HG03108 (cell line): Measurements from ENCODE around the gene MPDZ.
"Not testable (repeated sequence)": the region's sequence is repeated elsewhere in the genome, so short reads cannot be mapped to it uniquely, and the experiment has no call there.

ENCODE experiments used
- ATAC-seq: cut with Tn5 transposase; IDR thresholded peaks from one replicate; pipeline ENCODE4 v1.9.1; 2021; ENCODE audit warnings: moderate library complexity; ENCODE audit not compliant: unreplicated experiment

Gene MPDZ

DNA sequence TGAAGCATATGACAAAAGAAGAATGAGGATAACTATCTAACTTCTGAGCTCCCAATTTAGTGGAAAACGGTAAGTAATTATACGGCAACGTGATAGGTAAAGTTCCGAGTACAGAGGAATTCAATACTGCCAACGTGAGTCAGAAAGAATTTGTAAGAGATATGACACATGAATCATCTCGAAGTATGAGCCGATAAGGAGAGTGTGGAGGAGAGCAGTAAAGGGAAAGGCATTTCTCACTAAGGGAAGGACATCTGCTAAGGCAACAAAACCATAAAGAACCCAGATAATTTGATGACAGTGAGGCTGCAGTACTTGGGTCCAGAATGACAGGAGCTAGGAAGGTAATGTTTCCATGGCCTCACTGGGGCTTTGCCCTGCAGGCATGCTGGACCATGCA lies 11.0 kb downstream of the MPDZ start:
- no peak for ATAC-seq

DNA sequence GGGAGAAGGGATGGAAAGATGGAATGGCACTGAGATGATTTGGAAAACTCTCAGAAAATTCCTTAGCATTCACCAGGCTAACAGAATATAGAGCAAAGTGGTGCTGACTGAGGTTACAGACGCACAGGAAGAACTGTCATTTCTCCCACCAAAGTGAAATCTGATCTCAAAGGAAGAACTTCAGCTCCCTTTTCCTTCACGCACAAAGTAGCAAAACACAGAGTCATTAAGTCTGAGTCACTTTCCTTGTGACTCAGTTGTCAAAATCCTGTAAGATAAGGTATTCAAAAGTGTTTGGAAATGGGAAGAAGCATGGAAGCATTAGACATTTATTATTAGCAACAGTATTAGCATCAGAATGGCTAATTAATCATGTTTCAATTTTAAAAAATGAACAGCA lies 11.7 kb downstream of the MPDZ start:
- ATAC-seq: no peak

DNA sequence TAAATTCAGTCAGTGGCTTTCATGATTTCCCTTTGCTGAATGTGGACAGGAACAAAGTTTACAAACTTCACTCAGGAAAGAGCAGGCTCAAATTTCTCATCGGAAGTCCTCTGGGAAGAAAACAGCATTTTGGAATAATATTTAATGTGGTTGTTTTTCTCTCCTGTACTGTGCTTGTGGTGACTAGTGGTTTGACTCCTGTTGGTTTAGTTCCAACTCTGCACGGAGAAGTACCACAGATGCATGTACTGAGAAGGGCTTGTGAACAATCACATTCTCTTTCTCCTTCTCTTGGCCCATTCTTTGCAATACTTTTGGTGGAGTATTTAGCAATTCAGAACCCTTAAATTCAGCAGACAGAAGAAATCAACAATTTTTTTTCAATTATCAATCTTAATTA lies 13.3 kb downstream of the MPDZ start:
- ATAC-seq: no peak

DNA sequence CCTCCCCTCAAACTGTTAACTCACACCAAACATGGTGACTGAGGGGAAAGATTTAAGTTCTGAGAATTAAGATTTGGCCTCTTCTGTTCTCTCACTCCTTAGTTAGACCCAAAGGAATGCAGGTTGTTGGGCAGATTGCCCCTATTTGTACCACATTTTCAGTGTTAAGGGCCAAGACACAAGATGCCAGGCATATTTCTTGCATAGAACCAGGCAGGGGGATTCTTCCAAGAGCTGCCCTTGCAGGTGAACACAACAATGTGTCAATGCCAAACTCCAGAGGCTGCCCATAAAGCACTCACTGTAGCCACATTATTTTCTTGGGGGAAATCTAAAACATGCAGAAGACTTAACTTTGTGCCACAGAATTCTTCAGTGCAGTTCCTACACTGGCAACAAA lies 14.7 kb downstream of the MPDZ start:
- ATAC-seq: no peak

DNA sequence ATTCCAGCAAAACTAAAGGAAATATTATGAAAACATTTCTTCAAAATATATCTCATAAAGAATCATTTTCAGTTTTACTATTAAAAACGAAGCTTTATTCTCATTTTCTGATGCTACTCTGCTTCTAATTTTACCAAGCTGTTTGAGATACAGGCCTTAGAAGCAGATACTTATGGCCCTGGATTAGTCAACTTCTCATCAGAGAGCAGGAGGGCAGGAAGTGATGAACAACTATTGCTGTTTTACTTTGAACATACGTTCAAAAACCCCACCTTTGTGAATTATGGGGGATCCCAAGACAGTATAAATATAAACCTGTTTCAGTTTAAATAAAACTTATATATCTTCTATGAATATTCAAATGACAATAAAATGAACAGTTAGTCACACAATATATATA lies 16.0 kb downstream of the MPDZ start:
- no peak for ATAC-seq

DNA sequence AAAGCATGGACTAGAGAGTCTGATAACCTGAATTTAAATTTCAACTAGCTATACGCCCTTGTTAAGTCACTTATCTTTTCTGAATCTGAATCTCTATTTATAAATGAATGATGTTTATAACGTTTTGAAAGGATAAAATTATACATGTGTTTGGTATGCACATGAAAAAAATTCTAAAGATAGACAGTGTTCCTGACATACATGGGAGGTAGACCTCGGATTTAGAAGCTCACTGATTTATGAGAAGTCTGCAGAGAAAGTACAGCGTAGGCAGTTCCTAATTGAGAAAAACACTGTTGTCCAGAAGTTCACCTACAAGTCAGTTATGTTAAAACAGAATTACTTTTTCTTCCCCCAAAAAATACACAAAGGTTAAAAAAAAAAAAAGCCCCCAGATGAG lies 26.6 kb downstream of the MPDZ start:
- ATAC-seq: no peak

DNA sequence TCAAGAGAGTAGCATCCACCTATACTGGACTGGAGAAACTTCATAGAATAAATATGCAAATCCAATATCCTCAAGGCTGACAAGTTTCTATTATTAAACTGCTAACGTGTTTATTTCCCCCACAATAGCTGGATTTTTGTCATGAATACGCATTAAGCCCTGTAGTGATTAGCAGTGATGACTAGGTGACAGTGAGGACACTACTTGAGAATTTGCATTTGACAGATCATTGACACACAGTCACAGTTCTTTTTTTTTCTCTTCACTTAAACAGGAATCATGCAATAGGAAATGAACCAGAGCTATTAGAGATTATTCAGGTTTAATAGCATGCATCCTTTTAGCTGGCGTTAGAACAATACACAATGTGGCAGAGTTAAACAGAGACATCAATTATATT lies 35.3 kb downstream of the MPDZ start:
- no peak for ATAC-seq

GRCh38 chr9:13241283-13241682 lies 38.2 kb downstream of the MPDZ start:
- ATAC-seq: no peak

- ATAC-seq: no peak
These were observed 39.8 kb downstream of the MPDZ start for GRCh38 chr9:13239660-13240059.

DNA sequence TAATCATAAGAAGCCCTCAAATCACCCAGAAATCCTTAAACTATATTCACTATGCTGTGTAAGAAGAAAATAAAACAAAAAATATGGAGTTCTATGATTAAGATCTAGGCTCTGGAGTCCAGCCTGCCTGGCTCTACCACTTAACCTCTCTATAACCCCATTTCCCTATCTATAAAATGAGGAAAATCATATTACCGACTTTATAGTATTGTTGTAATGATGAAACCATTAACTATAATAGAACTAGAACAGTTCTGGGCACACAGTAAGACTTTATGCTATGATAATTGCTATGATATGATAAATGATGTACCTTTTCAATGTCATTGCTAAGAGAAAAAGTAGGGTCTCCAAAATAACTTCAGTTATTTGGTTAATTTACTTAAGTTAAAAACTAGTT lies 40.3 kb downstream of the MPDZ start:
- ATAC-seq: no peak

- ATAC-seq: no peak
These were observed 44.6 kb downstream of the MPDZ start for GRCh38 chr9:13234932-13235331.

GRCh38 chr9:13228431-13228830 lies 51.1 kb downstream of the MPDZ start:
- ATAC-seq: no peak

- ATAC-seq: no peak
These were observed 55.1 kb downstream of the MPDZ start for GRCh38 chr9:13224366-13224765.

GRCh38 chr9:13222733-13223132 lies 56.8 kb downstream of the MPDZ start:
- not testable (repeated sequence) for ATAC-seq

DNA sequence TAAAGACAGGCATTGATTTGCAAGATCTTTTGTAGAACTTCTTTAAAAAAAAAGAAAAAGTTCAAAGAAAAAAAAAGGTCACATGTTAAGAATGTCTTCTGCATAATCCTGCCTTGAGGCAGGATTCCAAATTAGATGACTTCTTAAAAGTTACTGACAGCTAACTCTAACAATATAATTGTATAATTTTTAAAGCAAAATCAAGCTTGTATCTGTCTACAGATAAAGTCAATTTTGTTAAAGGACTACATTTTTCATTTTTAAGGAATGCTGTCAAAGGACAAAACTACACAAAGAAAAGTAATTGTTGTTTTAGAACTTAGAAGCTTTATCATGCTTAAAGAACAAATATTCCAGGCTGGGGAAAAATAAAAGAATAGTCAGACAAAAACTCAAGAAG lies 57.8 kb downstream of the MPDZ start:
- no peak for ATAC-seq

GRCh38 chr9:13220837-13221236 lies 58.7 kb downstream of the MPDZ start:
- no peak for ATAC-seq

DNA sequence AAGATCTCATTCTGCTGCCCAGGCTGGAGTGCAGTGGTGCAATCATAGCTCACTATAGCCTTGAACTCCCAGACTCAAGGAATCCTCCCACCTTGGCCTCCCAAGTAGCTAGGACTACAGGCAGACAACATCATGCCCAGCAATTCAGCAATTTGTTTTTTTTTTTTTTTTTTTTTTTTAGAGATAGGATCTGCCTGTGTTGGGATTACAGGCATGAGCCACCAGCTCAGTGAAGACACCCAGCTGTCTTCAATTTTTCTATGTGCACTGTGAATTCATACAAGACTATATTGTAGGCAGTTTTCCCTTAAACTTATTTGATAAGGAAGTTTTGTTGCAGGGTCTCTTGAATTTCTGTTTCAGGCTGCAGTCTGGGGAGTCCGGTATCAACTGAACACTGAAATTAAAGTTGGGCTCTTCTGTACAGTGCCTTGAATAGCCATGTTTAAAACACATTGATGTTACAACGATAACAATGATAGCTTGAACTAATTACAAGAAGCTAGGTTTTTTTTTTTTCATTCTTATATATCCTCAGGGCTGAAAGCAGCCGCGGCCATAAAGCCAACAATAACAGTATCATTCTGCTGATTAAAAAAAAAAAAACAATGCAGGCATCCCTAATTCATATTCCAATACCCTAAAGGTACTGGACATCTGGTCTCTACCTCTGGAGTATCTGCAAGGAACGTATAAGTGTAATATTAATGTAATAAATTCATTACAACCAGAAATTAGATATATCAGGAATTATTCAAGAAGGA lies 63.5 kb downstream of the MPDZ start:
- ATAC-seq: no peak

GRCh38 chr9:13213998-13214397 lies 65.5 kb downstream of the MPDZ start:
- no peak for ATAC-seq

DNA sequence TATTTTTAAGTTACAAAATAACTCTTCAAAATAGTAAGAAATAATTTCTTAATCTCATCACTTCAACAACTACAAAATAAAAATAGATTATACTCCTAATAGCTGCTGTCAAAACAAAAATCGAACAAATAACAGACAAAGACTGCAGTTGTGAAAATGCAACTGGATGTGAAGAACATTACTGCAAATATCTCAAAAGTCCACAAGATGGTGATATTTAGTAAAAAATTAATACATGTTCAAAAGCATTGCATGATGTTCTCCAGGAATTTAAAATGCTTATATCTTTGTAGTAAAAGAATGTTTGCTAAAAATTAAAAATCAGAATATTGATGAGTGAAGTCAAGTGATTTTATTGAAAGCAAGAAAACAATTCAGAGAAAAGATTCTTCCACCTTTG lies 66.2 kb downstream of the MPDZ start:
- no peak for ATAC-seq

- ATAC-seq: no peak
These were observed 69.2 kb downstream of the MPDZ start for GRCh38 chr9:13210306-13210705.

- no peak for ATAC-seq
These were observed 70.0 kb downstream of the MPDZ start for GRCh38 chr9:13209498-13209897.

GRCh38 chr9:13205824-13206223 lies 73.7 kb downstream of the MPDZ start:
- ATAC-seq: no peak

- no peak for ATAC-seq
These were observed 89.5 kb downstream of the MPDZ start for GRCh38 chr9:13190040-13190439.
